ENCODE measurements around the gene GNAO1.

The GNAO1 gene

DNA sequence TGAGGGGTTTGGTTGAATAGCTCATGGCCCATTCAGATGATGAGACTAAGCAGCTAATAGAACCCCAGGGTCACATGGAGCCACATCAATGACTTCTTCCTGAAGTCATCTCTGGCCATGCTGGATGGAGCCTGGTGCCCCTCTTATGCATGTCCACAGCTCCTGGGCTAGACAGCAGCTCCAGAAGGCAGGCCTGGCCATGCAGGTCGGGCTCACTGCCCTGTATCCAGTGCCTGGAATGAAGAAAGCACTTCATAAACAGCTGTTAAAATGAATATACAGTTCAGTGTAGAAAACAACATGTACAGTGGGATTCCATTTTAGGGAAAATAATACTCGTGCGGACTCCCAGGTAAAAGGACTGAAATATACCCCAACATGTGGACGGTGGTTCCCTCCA lies 73.9 kb downstream of the GNAO1 start:
- no peak for DNase-seq (ENCODE audit: low read depth, low spot score)

DNA sequence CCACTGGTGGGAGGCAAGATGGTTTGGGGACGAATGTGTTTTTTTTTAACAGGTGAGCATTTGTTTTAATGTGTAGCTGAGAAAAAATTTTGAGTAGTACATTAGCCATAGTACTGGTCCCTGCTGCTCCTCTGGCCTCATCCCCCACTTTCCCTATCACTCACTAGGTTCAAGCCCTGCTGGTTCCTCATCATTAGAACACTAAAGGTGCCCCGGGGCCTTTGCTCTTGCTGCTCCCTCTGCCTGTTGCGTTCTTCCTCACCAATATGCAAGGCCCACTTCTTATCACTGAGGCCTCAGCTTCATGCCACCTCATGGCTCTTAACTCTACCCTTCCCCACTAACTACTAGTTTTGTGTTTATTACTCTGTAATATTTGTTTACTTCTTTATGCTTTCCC lies 74.5 kb downstream of the GNAO1 start:
- DNase-seq (ENCODE audit: low read depth, low spot score): no peak

DNA sequence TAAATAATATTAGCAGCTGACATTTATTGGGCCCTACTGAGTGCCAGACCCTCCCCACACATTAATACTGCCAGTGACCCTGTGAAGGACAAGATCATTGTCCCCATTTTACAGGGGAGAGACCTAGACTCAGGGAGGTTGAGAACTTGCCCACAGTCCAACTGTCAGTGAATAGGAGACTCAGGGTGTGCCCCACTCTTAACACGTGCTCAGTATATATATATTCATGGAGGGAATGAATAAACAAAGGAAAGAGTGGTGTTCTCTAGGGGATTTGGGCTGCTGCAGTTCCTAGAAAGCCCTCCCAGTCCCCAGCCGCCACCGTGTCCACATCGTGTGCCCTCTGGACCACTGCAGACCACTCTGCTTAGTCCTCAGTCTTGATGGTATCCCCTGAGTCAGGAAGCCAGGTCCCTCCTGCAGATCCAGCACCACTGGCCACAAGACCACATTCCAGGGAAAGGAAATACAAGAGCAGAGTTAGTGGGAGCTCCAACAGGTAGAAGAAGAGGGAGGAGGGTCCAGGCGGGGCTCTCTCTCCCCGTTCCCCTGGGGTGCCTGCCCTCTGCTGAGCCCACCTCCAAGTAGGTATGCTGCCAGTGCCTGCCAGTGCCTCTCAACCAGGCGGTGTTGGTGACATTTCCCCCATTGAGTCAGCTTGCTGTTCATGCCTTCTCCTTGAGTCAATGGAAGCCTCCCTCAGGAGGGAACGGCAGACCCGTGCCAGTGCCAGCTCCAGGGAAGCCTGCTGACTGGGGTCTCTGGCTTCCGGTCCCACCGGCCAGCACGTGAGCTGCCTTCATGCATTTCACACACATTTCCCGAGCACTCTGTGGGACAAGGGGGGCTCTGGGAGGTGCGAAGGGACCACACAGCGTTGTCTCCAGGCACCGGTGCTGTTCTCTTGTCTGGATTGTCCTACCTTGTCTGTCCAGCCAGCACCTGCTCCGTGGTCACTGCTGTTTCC lies 75.6 kb downstream of the GNAO1 start:
- no peak for DNase-seq (ENCODE audit: low read depth, low spot score)

DNA sequence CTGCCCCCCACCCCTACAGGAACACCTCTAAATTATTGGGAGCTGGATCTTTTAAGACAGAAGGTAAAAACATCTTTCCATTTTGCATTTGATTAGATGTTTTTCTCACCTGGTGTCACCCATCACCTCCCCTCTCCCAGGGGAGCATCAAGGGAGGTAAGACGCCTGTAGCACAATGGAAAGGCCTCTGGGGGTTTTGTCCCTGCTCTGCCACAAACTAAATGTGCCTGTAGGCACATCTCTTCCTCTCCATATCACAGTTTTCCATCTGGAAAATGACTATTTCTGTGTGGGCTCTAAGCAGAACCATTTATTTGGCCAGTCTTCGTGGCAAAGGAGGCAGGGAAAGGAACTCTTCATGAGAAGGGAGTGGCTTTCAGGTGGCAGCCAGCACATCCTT lies 76.6 kb downstream of the GNAO1 start:
- DNase-seq (ENCODE audit: low read depth, low spot score): no peak

DNA sequence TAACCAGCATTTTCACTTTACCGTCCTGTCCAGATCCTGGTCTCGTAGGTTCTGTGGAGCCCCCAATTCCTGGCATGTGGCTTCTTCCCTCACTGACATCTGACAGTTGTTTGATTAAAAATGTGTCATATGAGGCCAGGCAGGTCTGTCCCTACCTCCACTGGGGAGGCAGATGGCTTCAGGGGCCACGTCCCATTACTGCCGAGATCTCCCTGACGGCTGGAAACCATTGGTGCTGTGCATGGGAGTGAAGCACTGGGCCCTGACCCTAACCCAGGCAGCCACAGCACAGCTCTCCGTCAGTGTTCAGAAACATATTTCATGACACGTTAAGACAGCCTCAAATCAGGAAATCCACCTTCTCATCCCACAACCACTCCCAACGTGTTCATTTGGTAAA lies 77.5 kb downstream of the GNAO1 start:
- DNase-seq (ENCODE audit: low read depth, low spot score): no peak

DNA sequence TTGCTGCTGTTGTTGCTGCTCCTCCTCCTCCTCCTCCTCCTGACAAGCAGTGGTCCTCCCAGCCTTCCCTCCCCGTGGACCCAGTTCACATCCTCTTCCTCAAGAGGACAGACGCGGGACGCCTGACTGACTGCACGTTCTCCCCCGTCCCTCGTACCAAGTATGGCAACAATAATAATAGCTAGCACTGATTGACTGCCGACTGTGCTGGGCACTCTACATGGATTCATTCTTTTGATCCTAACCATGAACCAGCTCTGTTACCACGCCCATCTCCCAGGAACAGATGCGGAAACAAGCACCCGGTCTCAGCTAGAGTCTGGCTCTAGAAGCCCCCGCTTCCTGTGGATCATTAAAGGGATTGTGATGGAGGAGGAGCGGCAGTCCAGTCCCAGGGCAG lies 78.0 kb downstream of the GNAO1 start:
- no peak for DNase-seq (ENCODE audit: low read depth, low spot score)

DNA sequence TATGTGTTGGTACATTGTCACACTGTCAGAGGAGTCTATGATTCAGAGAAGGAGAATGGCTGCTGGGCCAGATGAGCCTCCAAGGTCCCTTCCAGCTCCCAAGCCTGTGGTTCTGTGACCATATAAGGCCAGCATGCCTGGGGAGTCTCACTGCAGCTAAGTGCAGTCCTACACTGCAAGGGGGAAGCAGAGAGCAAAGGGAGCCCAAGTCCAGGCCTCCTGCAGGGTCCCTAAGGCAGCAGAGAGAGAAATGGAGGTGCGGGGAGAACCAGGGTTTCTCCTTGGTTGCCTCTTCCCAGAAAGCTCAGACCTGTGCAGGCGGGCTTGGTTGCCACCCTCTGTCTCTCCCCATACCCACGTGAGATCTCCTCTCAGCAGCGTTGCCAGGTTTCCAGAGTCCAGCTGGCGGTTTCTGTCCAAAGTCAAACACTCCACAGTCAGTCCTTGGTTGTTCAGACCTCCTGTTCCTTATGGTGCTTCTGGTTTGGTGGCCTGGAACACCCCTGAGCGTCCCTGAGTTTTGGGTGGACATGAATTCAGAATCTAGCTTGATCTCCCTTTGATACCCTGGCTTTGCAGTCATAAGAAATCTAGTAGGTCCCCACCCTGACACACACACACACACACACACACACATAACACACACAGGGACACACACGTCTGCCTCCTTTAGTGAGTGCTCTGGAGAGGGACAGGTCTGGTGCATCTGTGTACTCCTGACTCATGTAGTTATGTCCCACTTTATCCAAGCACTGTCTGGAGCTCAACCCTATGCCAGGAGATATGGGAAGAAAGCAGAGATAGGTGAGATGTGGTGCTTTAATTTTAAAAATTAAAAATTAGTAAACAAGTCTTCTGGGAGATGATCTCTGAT lies 78.8 kb downstream of the GNAO1 start:
- DNase-seq (ENCODE audit: low read depth, low spot score): peak; percentile 89

DNA sequence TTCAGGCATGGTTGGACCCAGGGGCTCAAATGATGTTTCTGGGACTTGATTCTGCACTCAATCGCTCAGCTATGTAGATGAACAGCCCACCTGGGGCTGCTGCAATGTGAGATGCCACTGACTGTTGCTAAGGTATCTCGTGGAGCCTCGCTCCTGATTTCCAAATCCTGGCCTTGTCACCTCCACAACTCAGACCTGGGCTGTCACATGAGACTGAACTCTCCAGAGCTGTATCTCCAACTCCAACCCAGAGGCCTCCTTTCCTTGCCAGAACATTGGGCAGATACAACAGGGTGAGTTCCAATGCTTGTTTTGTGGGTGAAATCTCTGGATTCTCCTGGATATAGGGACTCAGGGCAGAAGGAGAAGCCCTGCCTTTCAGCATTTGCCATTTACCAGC lies 79.5 kb downstream of the GNAO1 start:
- DNase-seq (ENCODE audit: low read depth, low spot score): no peak

DNA sequence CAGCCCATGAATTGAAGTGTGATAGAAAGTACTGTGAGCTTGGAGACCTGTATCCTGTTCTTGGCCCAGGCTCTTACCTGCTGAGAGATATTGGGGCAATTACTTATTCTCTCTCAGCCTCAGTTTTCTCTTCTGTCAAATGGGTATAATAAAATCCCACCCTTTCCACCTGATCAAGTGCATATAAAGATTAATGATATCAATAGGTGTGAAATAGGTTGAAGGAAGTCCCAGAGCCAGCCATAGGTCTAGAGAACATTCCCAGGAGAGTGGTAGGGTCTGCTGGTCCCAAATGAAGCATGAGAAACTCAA lies 81.2 kb downstream of the GNAO1 start:
- no peak for DNase-seq (ENCODE audit: low read depth, low spot score)

DNA sequence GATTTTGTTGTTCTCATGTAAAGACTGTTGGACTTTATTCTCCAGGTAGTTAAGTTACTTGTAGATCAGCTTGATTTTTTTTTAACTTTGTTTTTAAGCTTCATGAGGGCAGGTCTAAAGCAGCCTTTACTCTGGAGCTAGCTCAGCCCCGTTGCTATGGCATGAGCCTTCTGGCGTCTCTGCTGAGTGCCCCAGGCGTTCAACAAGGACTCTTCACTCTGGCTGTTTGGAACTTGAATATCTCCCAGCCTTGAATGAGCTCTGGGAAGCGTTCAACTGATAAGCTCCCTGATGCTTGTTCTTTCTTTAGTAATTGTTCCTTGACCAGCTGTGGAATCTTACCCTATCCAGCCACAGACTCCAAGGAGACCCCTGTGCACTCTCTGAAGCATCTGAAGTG lies 82.3 kb downstream of the GNAO1 start:
- DNase-seq (ENCODE audit: low read depth, low spot score): no peak

DNA sequence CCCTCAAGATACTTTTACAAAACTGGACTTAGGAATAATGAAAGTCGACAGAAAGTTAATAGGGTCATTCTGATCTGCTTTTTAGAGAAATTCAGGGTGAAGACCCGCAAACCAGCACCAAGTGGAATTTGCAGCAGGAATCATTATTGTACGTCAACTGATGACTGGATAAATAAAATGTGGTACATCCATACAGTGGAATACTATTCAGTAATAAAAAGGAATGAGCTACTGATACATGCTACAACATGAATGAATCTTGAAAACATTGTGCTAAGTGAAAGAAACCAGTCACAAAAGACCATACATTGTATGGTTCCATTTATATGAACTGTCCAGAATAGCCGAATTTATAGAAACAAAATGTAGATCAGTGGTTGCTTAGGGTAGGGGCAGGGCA lies 83.1 kb downstream of the GNAO1 start:
- no peak for DNase-seq (ENCODE audit: low read depth, low spot score)

DNA sequence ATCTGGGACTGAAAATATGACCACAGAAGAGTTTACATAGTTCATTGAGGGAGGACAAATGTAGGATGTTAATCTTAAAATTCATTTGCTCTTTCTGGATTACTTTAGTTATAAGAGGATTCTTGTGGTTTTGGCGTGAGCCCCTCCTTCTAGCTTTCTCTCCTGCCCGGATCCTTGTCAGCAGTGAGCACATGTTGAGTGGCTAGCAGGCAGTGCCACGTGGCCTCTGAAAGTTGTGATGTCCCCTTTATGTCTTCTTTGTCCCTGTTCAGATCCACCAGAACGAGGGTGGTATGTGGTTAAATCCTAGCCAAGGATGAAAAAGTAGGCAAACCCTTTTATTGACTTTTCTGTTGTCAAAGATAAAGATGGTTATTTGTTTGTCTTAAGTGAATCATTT lies 83.8 kb downstream of the GNAO1 start:
- DNase-seq (ENCODE audit: low read depth, low spot score): peak; percentile 43

DNA sequence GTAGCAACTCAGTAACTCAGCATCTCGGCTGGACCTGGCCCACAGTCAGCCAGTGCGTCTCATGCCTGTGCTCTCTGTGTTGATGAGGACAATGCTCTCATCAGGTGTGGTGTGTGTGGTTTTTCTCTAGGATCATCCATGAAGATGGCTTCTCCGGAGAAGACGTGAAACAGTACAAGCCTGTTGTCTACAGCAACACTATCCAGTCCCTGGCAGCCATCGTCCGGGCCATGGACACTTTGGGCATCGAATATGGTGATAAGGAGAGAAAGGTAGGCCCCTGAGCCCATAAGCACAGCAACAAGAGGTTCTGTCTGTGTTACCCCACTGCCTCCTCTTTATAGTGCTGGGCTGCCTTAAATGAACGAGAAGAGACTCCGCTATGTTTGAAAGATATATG lies 84.5 kb downstream of the GNAO1 start:
- no peak for DNase-seq (ENCODE audit: low read depth, low spot score)

DNA sequence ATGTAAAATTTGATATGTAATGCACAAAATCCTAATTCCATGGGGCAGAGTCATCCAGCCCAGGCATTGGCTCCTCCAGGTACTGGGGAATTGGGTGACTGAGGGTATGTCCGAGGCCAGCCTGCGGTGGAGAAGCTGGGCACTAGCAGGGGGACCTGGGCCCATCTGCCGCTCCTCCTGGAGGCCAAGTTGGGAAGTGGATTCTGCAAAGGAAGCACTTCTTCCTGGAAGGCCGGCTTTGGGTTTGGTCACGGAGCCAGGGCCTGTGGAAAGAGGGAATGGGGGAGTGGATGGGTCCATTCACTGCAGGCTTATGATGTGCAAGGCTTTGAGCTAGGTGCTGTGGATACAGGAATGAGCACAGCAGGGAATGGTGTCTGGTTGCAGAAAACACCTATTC lies 85.8 kb downstream of the GNAO1 start:
- no peak for DNase-seq (ENCODE audit: low read depth, low spot score)

DNA sequence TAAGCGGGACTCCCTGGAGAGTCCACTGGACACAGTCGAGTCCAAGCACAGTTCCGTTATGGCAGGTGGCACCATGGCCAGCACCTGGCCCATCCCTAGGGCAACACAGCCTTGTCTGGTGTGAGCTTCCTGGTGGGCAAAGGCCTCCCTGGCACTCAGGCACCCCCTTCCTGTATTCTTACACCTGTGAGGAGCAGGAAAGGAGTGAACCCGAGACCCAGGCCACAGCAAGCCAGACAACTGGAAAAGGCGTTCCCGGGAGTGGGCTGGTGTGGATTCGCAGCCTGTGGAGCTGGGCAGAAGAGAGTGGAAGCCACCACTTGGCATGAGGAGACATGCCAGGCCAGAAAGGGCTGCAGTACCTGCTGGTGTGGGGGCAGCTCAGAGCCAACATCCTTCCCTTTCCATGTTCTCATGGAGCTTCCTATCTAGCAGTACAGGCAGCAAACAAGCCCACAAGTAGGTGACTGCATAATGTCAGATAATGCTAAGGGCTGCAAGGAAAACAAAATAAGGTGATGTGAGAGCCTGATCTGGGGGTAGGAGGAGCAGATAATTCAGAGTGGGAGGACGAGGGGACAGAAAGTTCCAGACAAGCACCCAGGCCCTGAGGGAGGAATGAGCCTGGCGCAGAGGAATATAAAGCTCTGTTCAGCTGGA lies 87.0 kb downstream of the GNAO1 start:
- DNase-seq (ENCODE audit: low read depth, low spot score): no peak

DNA sequence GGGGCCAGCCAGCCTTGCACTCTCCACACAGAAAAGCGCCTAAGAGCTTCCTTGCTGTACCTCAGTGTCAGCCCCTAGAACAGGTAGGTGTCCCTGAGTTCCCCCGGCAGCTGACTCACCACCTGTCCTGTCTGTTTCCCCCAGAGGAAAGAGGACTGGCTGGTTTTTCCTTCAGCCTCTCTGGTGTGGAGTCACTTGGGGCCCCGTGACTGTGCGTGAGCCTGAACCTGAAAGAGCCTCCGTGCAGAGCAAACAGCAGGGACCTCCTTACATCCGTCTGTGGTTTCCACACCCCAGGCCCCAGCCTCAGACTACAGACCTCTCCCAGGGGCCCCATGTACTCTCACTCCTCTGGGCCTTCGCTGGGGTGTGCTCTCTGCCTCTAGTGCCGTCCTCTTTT lies 87.8 kb downstream of the GNAO1 start:
- DNase-seq (ENCODE audit: low read depth, low spot score): no peak

DNA sequence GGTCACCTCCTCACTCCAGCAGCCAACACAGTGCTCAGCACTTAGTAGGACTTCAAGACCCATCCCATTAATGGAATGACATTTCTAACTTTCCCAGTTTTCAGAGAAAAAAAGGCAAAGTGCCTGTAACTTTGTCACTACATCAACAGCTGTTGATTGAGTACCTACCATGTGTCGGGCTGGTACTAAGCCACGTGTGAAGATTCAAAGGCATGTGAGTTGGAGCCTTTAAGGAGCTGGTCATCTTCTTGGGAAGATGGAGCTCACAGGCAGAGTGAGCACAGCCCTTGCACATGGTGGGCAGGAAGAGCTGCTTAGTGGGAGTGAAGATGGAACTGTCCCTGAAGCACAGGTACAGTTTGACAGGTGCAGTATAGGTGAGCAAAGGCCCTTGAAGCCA lies 88.6 kb downstream of the GNAO1 start:
- no peak for DNase-seq (ENCODE audit: low read depth, low spot score)

DNA sequence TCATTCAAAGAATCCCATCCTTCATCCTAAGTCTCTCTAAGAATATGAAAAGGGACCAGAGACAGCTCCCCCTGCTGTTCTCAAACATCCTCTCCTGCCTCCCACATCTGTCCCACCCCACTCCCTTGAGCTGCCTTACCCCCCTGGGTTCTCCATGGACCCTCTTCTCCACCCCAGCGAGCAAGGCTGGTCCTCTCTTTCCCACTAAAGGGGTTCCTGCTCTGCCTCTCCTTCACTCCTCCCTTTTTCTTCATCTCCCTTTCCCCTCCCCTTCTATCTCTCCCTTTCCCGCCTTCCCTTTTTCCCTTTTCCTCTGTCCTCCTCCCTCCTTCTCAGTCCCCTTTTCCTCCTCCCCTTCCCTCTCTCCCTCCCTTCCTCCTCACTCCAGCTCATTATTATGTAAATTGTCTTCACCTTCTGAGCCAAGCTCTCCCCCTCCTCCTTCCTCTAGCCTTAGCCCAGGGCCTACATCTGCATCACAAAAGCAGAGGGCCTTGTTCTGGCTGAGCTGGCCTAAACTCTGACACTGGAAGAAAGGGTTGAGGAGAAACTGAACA lies 90.0 kb downstream of the GNAO1 start:
- DNase-seq (ENCODE audit: low read depth, low spot score): peak; percentile 80

DNA sequence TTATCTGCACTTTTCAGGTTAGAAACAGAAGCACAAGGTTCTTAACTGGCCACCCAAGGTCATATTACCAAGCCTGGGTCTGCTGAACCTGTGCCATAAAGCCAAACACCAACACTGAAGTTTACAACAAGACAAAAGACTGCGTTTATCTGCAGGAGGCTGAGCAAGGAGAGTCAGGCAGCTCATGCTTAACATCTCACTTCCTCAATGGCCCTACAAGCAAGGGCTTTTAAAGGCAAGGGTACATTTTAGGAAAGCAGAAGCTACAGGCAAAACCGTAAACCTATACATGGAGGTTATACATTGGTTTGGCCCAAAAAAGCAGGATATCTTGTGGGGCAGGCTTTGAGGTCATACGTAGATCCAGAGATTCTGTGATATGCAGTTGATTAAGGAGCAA lies 91.2 kb downstream of the GNAO1 start:
- no peak for DNase-seq (ENCODE audit: low read depth, low spot score)

DNA sequence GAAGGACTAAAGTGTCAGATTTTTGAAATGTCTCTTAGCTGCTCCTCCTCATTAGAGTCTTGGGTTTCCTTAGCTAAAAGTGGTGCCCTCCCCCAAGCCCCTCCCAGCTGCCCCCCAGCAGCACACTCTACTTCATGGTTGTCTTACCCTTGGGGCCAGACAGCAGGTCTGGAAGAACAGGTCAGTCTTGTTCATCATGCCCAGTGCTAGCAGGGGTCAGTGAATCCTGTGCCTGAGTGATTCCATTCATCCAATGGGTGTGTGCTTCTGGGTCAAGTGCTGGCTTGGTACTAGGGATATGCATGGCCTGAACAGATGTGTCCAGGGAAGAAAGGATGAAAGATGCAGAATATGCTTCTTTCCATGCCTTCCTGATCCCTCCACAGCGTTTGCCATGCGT lies 93.2 kb downstream of the GNAO1 start:
- no peak for DNase-seq (ENCODE audit: low read depth, low spot score)

DNA sequence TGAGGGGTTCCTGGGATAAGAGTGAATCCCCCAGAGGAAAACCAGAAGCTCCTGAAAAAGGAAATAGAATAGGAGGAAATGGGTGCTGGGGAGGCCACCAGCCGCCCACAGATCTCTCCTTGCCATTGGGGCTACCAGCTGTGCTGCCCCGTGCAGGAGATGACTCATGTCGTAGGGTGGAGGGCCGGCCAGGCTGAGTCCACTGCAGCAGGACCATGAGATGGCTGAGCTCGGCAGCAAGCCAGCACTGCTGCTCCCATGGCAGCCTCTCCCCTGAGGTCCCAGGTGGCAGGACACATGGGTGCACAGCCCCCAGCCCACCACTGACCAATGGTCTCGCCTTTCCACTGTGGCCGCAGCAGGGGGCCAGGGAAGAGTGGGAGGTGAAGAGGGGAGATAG lies 95.5 kb downstream of the GNAO1 start:
- DNase-seq (ENCODE audit: low read depth, low spot score): no peak

DNA sequence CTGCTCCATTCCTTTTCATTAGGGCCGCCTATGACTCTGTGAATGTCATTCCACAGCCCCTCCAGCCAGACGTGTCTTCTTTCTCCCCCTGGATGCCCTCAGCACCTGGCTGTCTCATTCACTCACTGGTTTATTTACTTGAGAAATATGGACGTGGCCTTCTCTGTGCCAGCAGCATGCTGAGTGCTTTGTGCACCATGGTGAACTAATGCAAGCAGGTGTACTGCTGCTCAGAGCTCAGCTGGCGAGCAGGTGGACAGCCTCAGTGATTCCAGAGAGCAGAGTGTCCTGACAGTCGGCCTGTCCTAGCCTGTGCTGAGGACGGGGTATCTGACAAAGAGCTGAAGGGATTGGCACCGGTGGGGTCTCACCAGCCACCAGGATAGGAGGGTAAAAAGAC lies 96.7 kb downstream of the GNAO1 start:
- no peak for DNase-seq (ENCODE audit: low read depth, low spot score)
